Spleen (tissue), 11 donors: Measurements from ENCODE around the gene GNS. TPM values are rescaled to one million over a fixed set of nuclear protein-coding genes. Genes with fewer than 3 reads are reported as not detected.

Experiments used
- DNase-seq: peaks from one replicate; pipeline ENCODE4 v3.0.0-alpha.2; 2020
- H3K27ac ChIP-seq, 8 donors: fragments of 200-600 bp; sonication (generic) in 7 of 8; 1 replicate in 4 of 8; 2 replicates in 4 of 8; pipeline versions ENCODE4 v1.5.0 to v1.8.0; 2016 to 2021; ENCODE audit warnings: inconsistent platforms in 4 of 8, mild to moderate bottlenecking in 4 of 8, moderate library complexity in 1 of 8
- H3K27me3 ChIP-seq, 7 donors: fragments of 200-600 bp; sonication (generic) in 6 of 7; replicated peaks in 1 of 7; 1 replicate in 4 of 7; 2 replicates in 3 of 7; pipeline versions ENCODE4 v1.5.0 to v1.8.0; 2016 to 2021; ENCODE audit warnings: inconsistent platforms in 3 of 7, mild to moderate bottlenecking in 1 of 7
- H3K36me3 ChIP-seq, 6 donors: fragments of 200-600 bp; sonication (generic) in 5 of 6; 1 replicate in 4 of 6; 2 replicates in 2 of 6; pipeline versions ENCODE4 v1.5.0 to v1.8.0; 2016 to 2021; ENCODE audit warnings: inconsistent platforms in 2 of 6
- H3K4me1 ChIP-seq, 6 donors: fragments of 200-600 bp; sonication (generic) in 5 of 6; 1 replicate in 3 of 6; 2 replicates in 3 of 6; pipeline versions ENCODE4 v1.5.0 to v1.8.0; 2016 to 2021; ENCODE audit warnings: inconsistent platforms in 3 of 6
- H3K4me3 ChIP-seq, 8 donors: fragments of 200-600 bp; sonication (generic) in 7 of 8; 1 replicate in 4 of 8; 2 replicates in 4 of 8; pipeline versions ENCODE4 v1.5.0 to v1.8.0; 2016 to 2021; ENCODE audit warnings: inconsistent platforms in 4 of 8, mild to moderate bottlenecking in 4 of 8, moderate library complexity in 2 of 8
- H3K9me3 ChIP-seq, 8 donors: fragments of 200-600 bp; sonication (generic) in 7 of 8; 1 replicate in 4 of 8; 2 replicates in 4 of 8; pipeline versions ENCODE4 v1.5.0 to v1.8.0; 2016 to 2021; ENCODE audit warnings: inconsistent platforms in 4 of 8
- CTCF ChIP-seq, 11 experiments: fragments of 200-600 bp in 7 of 11; fragments of 450-650 bp in 4 of 11; sonication (generic) in 4 of 11; IDR thresholded peaks in 8 of 11; conservative IDR thresholded peaks in 3 of 11; 1 replicate in 7 of 11; 2 replicates in 4 of 11; pipeline versions ENCODE4 v1.4.0 to v1.8.0; 2016 to 2021; ENCODE audit warnings: antibody characterized with exemption in 11 of 11, inconsistent platforms in 4 of 11, mild to moderate bottlenecking in 1 of 11
- POLR2A ChIP-seq, 3 donors: fragments of 450-650 bp; IDR thresholded peaks; one replicate each; pipeline ENCODE4 v1.5.1; 2017; ENCODE audit warnings: antibody characterized with exemption in 3 of 3, mild to moderate bottlenecking in 1 of 3
- POLR2AphosphoS5 ChIP-seq, 3 donors: sonication (generic); formaldehyde crosslinking; IDR thresholded peaks; one replicate each; pipeline ENCODE4 v1.5.1; 2017; ENCODE audit warnings: antibody characterized with exemption in 3 of 3
- WGBS, 5 donors: extraction: QIAGEN DNeasy Blood & Tissue Kit in 3 of 5; methylation state at CpG; one replicate each; pipeline versions ENCODE4 v1.1.5 to v1.1.7; 2013 to 2018; 5-methylcytosine and 5-hydroxymethylcytosine counted together
- intact Hi-C: fragments of 100-400 bp; cut with DNase I; formaldehyde crosslinking; loops from one replicate; pipeline ENCODE4 v1.15.0; 2023; ENCODE audit warnings: low total_unique reads
- polyA plus RNA-seq, 3 donors: library from polyadenylated mRNA; stranded (reverse); fragments of 200-250 nt; gene quantifications; one replicate each; pipeline ENCODE4 v1.2.1, GENCODE V29; 2013
- total RNA-seq, 7 donors: library from RNA; depleted of rRNA in 3 of 7; stranded (reverse); fragments of >200 nt in 3 of 7; fragmentation: NEBNext Ultra II Directional in 4 of 7; extraction: Animal tissue kit (Norgen Biotek cat#: 25700) in 4 of 7; gene quantifications; one replicate each; pipeline versions ENCODE4 v1.1.0 to v1.2.1, GENCODE V29; 2016 to 2021
- donor health status: healthy with polysubstance abuse.
- donor health status: DM: no; HTN: no; CAD: no; lungs with moderate emphysema.
- donor health status: DM: no; HTN: no; CAD: no.
- donor health status: Bipolar disorder and iron deficiency.
- donor health status: healthy.
- donor health status: DM: no; HTN: no; CAD: no.
- donor health status: DM: yes; HTN: yes; CAD: no.

Gene GNS
- total and polyA plus RNA-seq, 10 donors: 8.3 to 154 (median 126) TPM

GRCh38 chr12:64685050-64685449, 74.2 kb downstream of the GNS start:
- Histone ChIP-seq H3K36me3 (peaks cover 0 to 56% (median 35%) of the 10 kb centered on the region in 6 donors), H3K27me3 (no peaks in the 10 kb centered on the region), H3K27ac (peak overlapping the region in 7 of 8 donors; percentile 52 to 93 (median 86)), H3K9me3 (no peaks in the 10 kb centered on the region), H3K4me1 (peaks cover 33 to 100% (median 65%) of the 10 kb centered on the region in 6 donors), H3K4me3 (peak overlapping the region in 1 of 8 donors; percentile 44)
- intact Hi-C loops: no loop called here
- peak; percentile 67 for DNase-seq
- TF ChIP-seq CTCF (IDR thresholded peaks at IDR 0.05 in 8 of 11, conservative IDR thresholded peaks at IDR 0.05 in 3 of 11): no peak
- TF ChIP-seq POLR2AphosphoS5 (IDR thresholded peaks at IDR 0.05): no peak
- TF ChIP-seq POLR2A (IDR thresholded peaks at IDR 0.05): no peak
- 74 to 95% (median 91%) methylated on average over 6 of the region's 6 CpGs for WGBS, 5 donors

GRCh38 chr12:64683816-64684543, 75.2 kb downstream of the GNS start:
- peak overlapping the region in 7 of 8 donors; percentile 52 to 93 (median 86) for H3K27ac ChIP-seq
- TF ChIP-seq CTCF (IDR thresholded peaks at IDR 0.05 in 8 of 11, conservative IDR thresholded peaks at IDR 0.05 in 3 of 11): no peak
- TF ChIP-seq POLR2A (IDR thresholded peaks at IDR 0.05): no peak
- peaks cover 0 to 46% (median 34%) of the 10 kb centered on the region in 6 donors for H3K36me3 ChIP-seq
- H3K4me1 ChIP-seq: peaks cover 43 to 100% (median 75%) of the 10 kb centered on the region in 6 donors
- 68 to 80% (median 71%) methylated on average over 10 of the region's 10 CpGs for WGBS, 5 donors
- no peak for DNase-seq
- H3K4me3 ChIP-seq: peak overlapping the region in 1 of 8 donors; percentile 44
- no peaks in the 10 kb centered on the region for H3K27me3 ChIP-seq
- H3K9me3 ChIP-seq: no peaks in the 10 kb centered on the region
- intact Hi-C loops: no loop called here

GRCh38 chr12:64682572-64683277, 76.5 kb downstream of the GNS start:
- no peak for TF ChIP-seq POLR2A (IDR thresholded peaks at IDR 0.05)
- peak in 1 of 3 donors; percentile 65 for TF ChIP-seq POLR2AphosphoS5 (IDR thresholded peaks at IDR 0.05)
- no peak for TF ChIP-seq CTCF (IDR thresholded peaks at IDR 0.05 in 8 of 11, conservative IDR thresholded peaks at IDR 0.05 in 3 of 11)
- Histone ChIP-seq H3K27me3 (no peaks in the 10 kb centered on the region), H3K9me3 (no peaks in the 10 kb centered on the region), H3K36me3 (peaks cover 0 to 34% (median 23%) of the 10 kb centered on the region in 6 donors), H3K27ac (peak overlapping the region in 6 of 8 donors; percentile 52 to 93 (median 88)), H3K4me3 (peak overlapping the region in 1 of 8 donors; percentile 21), H3K4me1 (peaks cover 55 to 100% (median 82%) of the 10 kb centered on the region in 6 donors)
- WGBS, 5 donors: 52 to 71% (median 60%) methylated on average over 6 of the region's 6 CpGs
- intact Hi-C loops: no loop called here
- DNase-seq: no peak
